Non-pigmented ciliary epithelial cell (primary cell): ENCODE results near the gene LDLRAD3.

Experiments used
- DNase-seq: peaks from one replicate; pipeline ENCODE4 v3.0.0-alpha.2; 2010; ENCODE audit warnings: low read depth

Gene LDLRAD3

GRCh38 chr11:35927682-35928081 is 16.2 kb upstream of the LDLRAD3 start:
- no peak for DNase-seq

- DNase-seq, result no peak
Observed at GRCh38 chr11:35928688-35929395, 15.0 kb upstream of the LDLRAD3 start.

GRCh38 chr11:35930466-35930865 is 13.4 kb upstream of the LDLRAD3 start:
- no peak for DNase-seq

- DNase-seq, result no peak
Observed at GRCh38 chr11:35932121-35932520, 11.7 kb upstream of the LDLRAD3 start.

GRCh38 chr11:35932681-35933319 is 11.1 kb upstream of the LDLRAD3 start:
- no peak for DNase-seq

- no peak for DNase-seq
Observed at GRCh38 chr11:35933320-35933871, 10.5 kb upstream of the LDLRAD3 start.

GRCh38 chr11:35934271-35934670 is 9.6 kb upstream of the LDLRAD3 start:
- DNase-seq, result no peak

- DNase-seq, result no peak
Observed at GRCh38 chr11:35934981-35935380, 8.9 kb upstream of the LDLRAD3 start.

- DNase-seq, result no peak
Observed at GRCh38 chr11:35935390-35935789, 8.5 kb upstream of the LDLRAD3 start.

- no peak for DNase-seq
Observed at GRCh38 chr11:35937111-35937510, 6.8 kb upstream of the LDLRAD3 start.

GRCh38 chr11:35937700-35938099 is 6.2 kb upstream of the LDLRAD3 start:
- no peak for DNase-seq

GRCh38 chr11:35938231-35938630 is 5.6 kb upstream of the LDLRAD3 start:
- no peak for DNase-seq

GRCh38 chr11:35943309-35943708 is 553 bp upstream of the LDLRAD3 start:
- no peak for DNase-seq

GRCh38 chr11:35944503-35945136 is 758 bp downstream of the LDLRAD3 start:
- DNase-seq, result no peak

- no peak for DNase-seq
Observed at GRCh38 chr11:35945137-35945518, 1.3 kb downstream of the LDLRAD3 start.

- no peak for DNase-seq
Observed at GRCh38 chr11:35946766-35947165, 2.9 kb downstream of the LDLRAD3 start.

- DNase-seq, result no peak
Observed at GRCh38 chr11:35947437-35947836, 3.6 kb downstream of the LDLRAD3 start.

GRCh38 chr11:35949242-35949641 is 5.4 kb downstream of the LDLRAD3 start:
- DNase-seq, result no peak

GRCh38 chr11:35950082-35950481 is 6.2 kb downstream of the LDLRAD3 start:
- no peak for DNase-seq

- no peak for DNase-seq
Observed at GRCh38 chr11:35951680-35952079, 7.8 kb downstream of the LDLRAD3 start.

GRCh38 chr11:35953081-35953760 is 9.4 kb downstream of the LDLRAD3 start:
- DNase-seq, result no peak

GRCh38 chr11:35954205-35954604 is 10.3 kb downstream of the LDLRAD3 start:
- DNase-seq, result no peak

- no peak for DNase-seq
Observed at GRCh38 chr11:35955636-35956035, 11.8 kb downstream of the LDLRAD3 start.
